Ishikawa (cell line): ENCODE data around the gene FAF2.

ENCODE experiments used
- CEBPB ChIP-seq: IDR thresholded peaks from 2 replicates; pipeline ENCODE4 v1.6.1; 2012
- RAD21 ChIP-seq: IDR thresholded peaks from 2 replicates; pipeline ENCODE4 v1.6.1; 2012; ENCODE audit warnings: low read depth
- REST ChIP-seq: IDR thresholded peaks from 2 replicates; pipeline ENCODE4 v1.6.1; 2012; ENCODE audit warnings: low read depth, mild to moderate bottlenecking
- TCF12 ChIP-seq: IDR thresholded peaks from 2 replicates; pipeline ENCODE4 v1.6.1; 2012; ENCODE audit warnings: low read depth
- TEAD4 ChIP-seq: IDR thresholded peaks from 2 replicates; pipeline ENCODE4 v1.6.1; 2012
- TF ChIP-seq, protein P1 (sequence below): IDR thresholded peaks from 2 replicates; pipeline ENCODE4 v1.6.1; 2012

- TF ChIP-seq, protein P1, sequence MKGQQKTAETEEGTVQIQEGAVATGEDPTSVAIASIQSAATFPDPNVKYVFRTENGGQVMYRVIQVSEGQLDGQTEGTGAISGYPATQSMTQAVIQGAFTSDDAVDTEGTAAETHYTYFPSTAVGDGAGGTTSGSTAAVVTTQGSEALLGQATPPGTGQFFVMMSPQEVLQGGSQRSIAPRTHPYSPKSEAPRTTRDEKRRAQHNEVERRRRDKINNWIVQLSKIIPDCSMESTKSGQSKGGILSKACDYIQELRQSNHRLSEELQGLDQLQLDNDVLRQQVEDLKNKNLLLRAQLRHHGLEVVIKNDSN, result no peak
- TF ChIP-seq RAD21 (no peak), CEBPB (no peak), TCF12 (no peak), REST (no peak), TEAD4 (no peak)
Measured at GRCh38 chr5:176426876-176427275, 21.3 kb upstream of the FAF2 start.
